ENCODE results near the gene TRABD.
A peak's percentile ranks its signal among the peaks of the same experiment; 100 is the strongest.

The TRABD gene

GRCh38 chr22:50169181-50169759 lies 16.4 kb upstream of the TRABD start:
- no peak for DNase-seq (ENCODE audit: low read depth in 2 of 2)
- TF ChIP-seq CTCF (IDR thresholded peaks at IDR 0.05; ENCODE audit: low read depth, low read length), result no peak
- peak overlapping the region in 1 of 2 donors; percentile 59 for H3K4me3 ChIP-seq (replicated peaks in 1 of 2; ENCODE audit: low read depth in 2 of 2, low read length in 2 of 2)

GRCh38 chr22:50169774-50170341 lies 15.9 kb upstream of the TRABD start:
- peak; percentile 37 to 41 for DNase-seq (ENCODE audit: low read depth in 2 of 2)
- no peak for TF ChIP-seq CTCF (IDR thresholded peaks at IDR 0.05; ENCODE audit: low read depth, low read length)
- peak overlapping the region; percentile 22 to 59 for H3K4me3 ChIP-seq (replicated peaks in 1 of 2; ENCODE audit: low read depth in 2 of 2, low read length in 2 of 2)

- H3K4me3 ChIP-seq (replicated peaks in 1 of 2; ENCODE audit: low read depth in 2 of 2, low read length in 2 of 2), result peak within 1 kb of the TSS; percentile 44 to 59
- DNase-seq (ENCODE audit: low read depth in 2 of 2), result no peak
- no peak for TF ChIP-seq CTCF (IDR thresholded peaks at IDR 0.05; ENCODE audit: low read depth, low read length)
These were observed 15.0 kb upstream of the TRABD start, which contains the start of gene PANX2 for GRCh38 chr22:50170453-50171318. PANX2 (plus strand) TSS chr22:50170731; CDS start chr22:50170731, 0 bp downstream.

GRCh38 chr22:50171319-50171964 lies 14.3 kb upstream of the TRABD start:
- TF ChIP-seq CTCF (IDR thresholded peaks at IDR 0.05; ENCODE audit: low read depth, low read length), result no peak
- H3K4me3 ChIP-seq (replicated peaks in 1 of 2; ENCODE audit: low read depth in 2 of 2, low read length in 2 of 2), result peak overlapping the region; percentile 32 to 59
- DNase-seq (ENCODE audit: low read depth in 2 of 2), result no peak

GRCh38 chr22:50171965-50172421 lies 13.7 kb upstream of the TRABD start:
- TF ChIP-seq CTCF (IDR thresholded peaks at IDR 0.05; ENCODE audit: low read depth, low read length), result no peak
- H3K4me3 ChIP-seq (replicated peaks in 1 of 2; ENCODE audit: low read depth in 2 of 2, low read length in 2 of 2), result no peak overlapping the region
- no peak for DNase-seq (ENCODE audit: low read depth in 2 of 2)

GRCh38 chr22:50173311-50173982 lies 12.3 kb upstream of the TRABD start:
- no peak for TF ChIP-seq CTCF (IDR thresholded peaks at IDR 0.05; ENCODE audit: low read depth, low read length)
- no peak for DNase-seq (ENCODE audit: low read depth in 2 of 2)
- H3K4me3 ChIP-seq (replicated peaks in 1 of 2; ENCODE audit: low read depth in 2 of 2, low read length in 2 of 2), result no peak overlapping the region

All from cardiac fibroblast (primary cell).